Activated CD4-positive, alpha-beta T cell treated with anti-CD3 and anti-CD28 coated beads, Interleukin-2, amount 50 U/mL, for 16 hours (primary cell): ENCODE measurements around the gene CDH26.
"Not testable (repeated sequence)": the region's sequence is repeated elsewhere in the genome, so short reads cannot be mapped to it uniquely, and the experiment has no call there.

Source experiments
- DNase-seq: peaks from one replicate; pipeline ENCODE4 v3.0.0-alpha.2; 2020

CDH26 gene

GRCh38 chr20:60021104-60021503, 62.9 kb downstream of the CDH26 start:
- no peak for DNase-seq

DNA sequence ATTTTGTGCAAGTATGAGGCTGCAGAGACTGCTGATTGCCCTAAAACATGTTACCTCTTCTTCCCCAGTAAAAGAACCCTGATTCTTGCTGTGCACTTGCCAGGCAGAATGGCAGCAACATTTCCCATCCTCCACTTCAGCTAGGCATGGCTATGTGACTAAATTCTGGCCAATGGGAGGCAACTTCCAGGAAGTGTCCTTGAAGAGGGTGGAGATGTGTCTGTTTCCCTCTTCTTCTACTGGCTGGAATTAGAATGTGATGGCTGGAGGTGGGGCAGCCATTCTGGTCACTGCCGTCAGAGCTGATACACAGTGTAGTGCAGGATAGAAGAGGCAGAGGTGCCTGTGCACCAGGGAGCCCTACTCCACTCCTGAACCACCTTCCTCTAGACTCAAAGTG, 64.6 kb downstream of the CDH26 start:
- no peak for DNase-seq

DNA sequence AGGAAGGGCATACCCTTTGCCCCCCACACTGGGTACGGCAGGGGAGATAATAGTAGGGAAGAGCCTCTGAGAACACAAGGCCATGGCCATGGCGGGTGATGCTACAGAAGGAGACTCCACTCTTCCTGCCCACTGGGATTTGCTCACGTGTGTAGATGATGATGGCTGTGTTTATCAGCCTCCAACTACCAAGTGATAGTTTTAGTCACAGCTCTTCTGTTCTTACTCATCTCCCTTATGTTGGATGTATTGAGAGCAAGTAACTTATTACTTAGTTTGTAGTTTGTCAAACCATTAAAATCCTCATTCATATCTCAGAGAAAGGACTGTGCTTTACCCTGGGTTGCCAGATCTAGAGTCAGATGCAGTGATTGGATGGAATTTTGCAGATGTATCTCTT, 66.0 kb downstream of the CDH26 start:
- DNase-seq = peak; percentile 50

GRCh38 chr20:60024801-60025200, 66.6 kb downstream of the CDH26 start:
- no peak for DNase-seq

DNA sequence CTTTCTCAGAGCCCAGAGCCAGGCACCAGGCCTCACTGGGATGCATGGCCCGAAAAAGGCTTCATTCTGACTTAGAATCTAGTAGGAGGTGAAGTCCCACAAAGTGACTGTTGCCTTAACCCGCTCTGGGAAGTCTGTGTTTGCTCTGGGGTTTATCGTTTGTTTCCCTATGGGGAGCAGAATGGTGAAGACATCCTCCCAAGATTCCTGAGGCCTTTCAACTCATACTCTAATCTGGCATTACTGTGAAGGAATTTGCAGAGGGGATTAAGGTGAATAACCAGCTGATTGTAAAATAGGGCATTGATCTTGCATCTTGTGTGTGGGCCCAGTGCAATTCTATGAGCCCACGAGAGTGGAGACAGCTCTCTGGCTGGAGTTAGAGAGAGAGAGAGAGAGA, 67.8 kb downstream of the CDH26 start:
- DNase-seq = no peak

GRCh38 chr20:60030471-60030870, 72.2 kb downstream of the CDH26 start:
- no peak for DNase-seq

- DNase-seq = no peak
These were observed 72.9 kb downstream of the CDH26 start for GRCh38 chr20:60031107-60031506.

DNA sequence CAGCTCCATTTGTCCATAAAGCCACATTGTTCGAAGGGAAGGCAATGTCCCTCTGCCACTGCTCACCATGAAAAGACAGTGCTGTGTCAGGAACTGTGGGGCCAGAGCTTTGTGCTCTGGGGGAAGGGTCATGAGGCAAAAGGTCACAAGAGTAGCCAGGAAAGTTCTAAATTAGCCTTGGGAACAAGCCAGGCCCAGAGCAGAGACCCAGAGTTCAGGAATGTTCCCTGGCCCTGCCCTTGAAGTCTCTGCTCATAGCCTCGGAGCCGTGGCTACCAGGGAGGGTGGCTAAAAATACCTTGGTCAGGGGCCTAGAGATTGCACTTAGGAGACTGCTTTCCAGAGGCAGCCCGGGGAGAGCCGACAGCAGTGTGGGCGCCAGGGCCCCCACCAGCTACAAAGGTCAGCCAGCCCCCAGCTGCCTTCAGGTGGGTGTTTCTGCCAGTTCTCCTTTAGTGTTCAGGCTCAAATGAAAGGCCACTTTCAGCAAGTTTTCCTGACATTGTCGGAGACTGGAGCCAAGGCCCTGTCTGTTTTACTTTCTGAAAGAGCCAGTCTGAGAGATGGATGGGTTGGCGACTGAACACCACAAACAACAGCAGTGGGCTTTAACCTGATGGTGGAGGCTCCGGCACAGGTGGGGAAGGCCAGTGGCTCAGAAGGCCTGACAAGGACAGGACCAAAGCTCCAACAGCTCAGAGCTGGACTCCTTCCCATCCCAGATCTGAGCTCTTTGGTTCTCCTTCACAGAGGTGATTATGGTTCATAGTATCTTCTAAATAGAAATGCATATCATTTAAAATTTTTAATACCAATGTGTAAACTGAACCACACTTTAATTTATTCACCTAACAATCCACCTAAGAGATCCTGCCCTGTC, 76.2 kb downstream of the CDH26 start:
- no peak for DNase-seq

- DNase-seq = no peak
These were observed 77.3 kb downstream of the CDH26 start for GRCh38 chr20:60035486-60035885.

GRCh38 chr20:60036346-60036745, 78.1 kb downstream of the CDH26 start:
- DNase-seq = no peak

- no peak for DNase-seq
These were observed 78.7 kb downstream of the CDH26 start for GRCh38 chr20:60036746-60037499.

GRCh38 chr20:60038400-60039008, 80.3 kb downstream of the CDH26 start:
- DNase-seq = no peak

DNA sequence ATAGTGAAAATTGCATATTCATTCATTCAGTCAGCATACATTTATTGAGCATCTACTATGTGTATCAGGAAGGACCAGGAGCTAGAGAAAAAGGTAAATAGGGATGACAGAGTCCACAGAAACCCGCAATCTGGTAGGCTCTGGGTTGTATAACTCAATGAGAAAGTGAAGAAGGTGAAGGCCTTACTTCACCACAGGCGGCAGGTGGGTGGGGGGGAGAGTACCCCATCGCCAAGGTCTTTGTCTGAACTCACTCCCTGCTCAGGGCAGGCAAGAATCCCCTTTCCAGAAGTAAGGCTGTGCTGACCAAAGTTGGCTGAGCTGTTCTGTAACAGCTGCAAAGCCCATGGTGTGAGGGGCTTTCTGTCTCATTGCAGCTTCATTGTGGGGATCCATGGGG, 81.3 kb downstream of the CDH26 start:
- DNase-seq = no peak

GRCh38 chr20:60040471-60041162, 82.4 kb downstream of the CDH26 start:
- DNase-seq = no peak

GRCh38 chr20:60041436-60042165, 83.4 kb downstream of the CDH26 start:
- not testable (repeated sequence) for DNase-seq

DNA sequence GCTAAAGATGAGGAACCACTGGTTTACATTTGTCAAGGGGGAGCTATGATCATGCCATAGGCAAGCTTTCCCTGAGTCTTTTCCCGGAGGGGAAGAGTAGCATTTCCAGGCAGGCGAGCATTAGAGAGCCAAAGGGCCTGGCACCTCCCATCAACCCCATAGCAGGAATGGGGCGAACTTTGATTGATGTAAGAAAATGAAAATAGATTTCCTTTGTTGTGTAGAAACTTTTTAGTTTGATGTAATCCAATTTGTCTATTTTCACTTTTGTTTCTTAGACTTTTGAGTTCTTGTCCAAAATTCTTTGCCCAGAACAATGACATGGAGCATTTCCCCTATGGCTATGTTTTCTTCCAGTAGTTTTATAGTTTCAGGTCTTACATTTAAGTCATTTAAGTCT, 85.2 kb downstream of the CDH26 start:
- DNase-seq = no peak

GRCh38 chr20:60046011-60046413, 87.8 kb downstream of the CDH26 start:
- DNase-seq = no peak

DNA sequence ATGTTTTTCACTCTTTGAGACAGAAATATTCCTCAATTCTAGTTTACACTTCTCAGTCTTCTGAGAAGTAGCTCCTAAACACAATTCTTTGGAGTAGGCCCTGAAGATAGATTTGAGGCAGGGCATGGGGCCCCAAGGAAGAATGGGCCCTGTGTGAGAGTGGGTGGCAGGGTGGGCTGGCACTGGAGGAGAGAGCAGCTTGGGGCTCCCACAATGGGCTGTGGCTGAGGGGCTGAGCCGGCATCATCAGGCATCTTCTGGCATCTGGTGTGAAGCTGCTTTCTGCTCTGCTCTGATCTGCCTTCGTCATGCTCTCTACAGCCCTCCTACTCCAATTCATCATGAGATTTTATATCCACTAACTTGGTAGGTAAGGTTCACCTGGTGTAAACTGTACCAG, 88.2 kb downstream of the CDH26 start:
- DNase-seq = no peak

DNA sequence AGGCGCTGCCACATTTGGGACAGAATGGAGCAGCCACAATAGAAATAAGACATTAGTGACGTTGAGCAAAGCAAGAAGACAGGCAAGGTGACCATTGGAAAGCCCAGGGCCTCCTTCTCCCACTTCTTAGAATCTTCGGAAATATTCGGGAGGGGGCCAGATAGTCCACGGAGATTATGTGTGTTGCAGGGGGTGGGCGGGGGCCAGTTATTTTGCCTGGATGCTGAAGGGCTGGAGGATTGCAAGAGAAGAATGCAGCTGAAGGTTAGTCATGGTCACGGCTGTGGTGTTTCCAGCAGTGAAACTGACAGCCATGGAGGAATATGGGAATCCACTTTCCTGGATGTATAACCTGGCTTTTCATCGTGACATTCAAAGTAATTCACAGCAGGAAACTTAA, 88.6 kb downstream of the CDH26 start:
- DNase-seq = no peak

DNA sequence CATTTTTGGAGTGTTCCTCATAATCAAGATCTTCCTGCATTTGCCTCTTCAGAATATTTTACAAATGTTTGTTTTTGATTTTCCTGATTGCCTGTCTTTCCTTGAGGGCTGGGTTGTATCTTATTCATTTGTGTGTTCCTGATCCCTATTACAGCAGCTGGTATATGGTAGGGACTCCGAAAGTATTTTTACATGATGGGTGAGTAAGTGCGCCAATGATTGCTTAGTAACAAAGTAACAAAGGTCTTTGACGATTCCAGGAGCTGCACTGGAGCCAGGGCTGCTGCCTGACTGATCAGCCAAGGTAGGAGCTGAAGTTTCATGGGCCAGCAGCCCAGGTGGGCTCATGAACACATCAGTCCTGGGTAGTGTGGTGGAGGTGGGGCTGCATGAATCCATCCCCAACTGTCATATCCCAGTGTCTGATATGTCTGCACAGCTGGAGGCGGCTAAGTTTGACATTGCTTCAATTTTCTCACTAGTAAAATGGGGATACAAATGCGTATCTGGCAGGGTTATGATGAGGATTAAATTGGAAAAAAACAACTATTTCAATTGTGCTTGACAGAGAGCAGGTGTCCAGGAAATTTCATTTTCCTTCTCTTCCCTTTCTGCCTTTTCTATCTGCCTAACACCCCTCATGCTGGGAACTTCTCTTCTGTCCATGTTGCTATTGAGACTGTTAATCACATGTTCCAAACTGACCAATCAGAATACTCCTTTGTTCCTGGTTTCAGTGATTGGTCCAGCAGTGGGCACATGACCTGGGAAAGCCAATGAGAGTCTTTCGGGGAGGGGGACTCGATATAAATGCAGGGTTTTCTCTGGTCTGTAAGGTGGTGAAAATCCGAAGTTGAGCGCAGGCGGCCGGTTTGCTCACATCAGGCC, 90.7 kb downstream of the CDH26 start:
- no peak for DNase-seq

DNA sequence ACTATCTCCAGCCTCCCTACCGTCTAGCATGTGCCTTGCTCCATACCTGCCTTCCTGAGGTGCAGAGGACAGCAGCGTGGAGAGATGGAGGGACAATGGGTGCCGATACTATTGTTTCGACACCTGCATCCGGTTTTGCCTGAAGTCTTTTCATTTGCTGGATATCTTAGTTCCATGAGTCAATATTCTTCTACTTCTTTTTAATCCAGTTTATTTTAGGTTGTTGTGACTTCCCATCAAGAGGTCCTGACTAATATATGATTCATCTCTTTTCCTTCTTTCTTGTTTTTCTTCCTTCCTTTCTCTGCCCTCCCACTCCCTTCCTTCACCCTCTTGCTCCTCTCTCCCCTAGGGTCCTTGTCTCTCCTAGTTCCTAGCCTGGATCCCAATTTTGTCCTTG, 91.4 kb downstream of the CDH26 start:
- no peak for DNase-seq
